Renal cortical epithelial cell (primary cell): Measurements from ENCODE around the gene GBF1. TPM values are rescaled to one million over a fixed set of nuclear protein-coding genes. Genes with fewer than 3 reads are reported as not detected.

Experiments used
- DNase-seq: peaks from one replicate; pipeline ENCODE4 v3.0.0-alpha.2; 2011; ENCODE audit warnings: low read depth
- total RNA-seq: library from RNA; depleted of rRNA; stranded (reverse); fragments of >200 nt; gene quantifications from 2 replicates; pipeline ENCODE4 v1.2.3, GENCODE V29; 2014

Gene GBF1
- total RNA-seq, 1 donor from 2014 or later: 90.0 TPM

DNA sequence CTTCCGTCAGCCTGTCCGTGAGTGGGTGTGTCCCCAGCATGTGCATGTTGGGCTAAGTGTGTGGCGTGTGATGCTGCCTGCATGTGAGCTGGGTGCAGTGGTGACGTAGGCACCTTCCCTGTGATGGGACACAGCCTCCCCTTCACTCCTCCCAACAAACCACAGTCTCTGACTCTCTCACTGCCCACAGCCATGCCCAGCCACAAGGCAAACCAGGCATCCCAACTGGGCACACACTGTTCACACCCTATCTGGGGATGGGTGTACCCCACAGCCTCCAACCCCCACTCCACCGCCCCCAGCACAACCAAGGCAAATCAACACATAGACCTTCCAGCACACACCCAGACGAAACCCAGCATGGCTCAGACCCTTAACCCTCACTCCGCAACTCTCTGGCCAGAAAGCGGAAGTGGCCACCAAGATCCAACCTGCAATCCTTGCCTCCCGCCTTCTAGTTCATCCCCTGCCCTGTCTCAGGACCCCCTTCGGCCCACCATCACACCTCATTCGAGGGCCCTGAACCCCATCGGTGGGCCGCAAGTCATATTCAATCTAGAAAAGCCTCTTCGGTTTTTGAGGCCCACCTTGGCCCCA is 162.9 kb downstream of the GBF1 start:
- DNase-seq: no peak

DNA sequence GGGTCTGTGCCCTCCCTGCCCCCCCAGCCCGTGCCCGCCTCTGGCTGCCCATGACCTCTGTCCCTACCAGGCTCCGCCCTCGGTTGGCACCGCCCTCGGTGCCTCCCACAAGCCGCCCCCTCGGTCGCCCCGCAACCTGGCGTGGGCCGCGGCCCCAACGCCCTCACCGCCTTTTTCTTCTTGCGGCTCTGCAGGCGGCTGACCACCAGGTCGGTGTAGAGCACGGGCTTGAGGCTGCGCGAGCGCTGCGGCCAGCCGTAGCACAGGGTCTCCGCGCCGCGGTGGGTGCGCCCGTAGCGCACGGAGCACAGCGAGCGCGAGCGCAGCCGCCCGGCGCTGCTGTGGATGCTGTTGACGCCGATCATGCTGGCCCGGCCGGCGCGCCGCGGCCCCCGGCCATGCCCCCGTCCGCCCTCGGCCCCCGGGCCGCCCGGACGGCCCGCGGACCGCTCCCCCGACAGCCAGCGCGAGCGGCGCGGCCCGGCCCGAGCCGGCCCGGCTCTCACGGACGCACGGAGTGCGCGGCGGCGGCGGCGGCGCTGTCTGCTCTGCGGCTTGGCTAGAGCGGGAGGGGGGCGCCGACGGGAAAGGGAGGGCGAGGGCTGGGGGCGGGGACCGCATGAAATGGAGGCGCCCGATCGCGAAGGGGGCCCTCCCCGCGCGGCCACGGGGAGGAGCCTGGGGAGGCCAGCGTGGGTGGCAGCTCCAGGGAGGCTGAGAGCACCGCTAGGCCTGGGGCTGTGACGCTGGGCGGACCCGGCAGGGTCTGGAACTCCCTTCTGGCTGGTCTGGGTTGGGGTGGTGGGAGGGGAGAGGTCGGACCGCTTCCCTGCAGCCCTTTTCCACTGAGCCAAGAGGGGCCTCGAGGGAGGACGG is 163.6 kb downstream of the GBF1 start:
- no peak for DNase-seq

DNA sequence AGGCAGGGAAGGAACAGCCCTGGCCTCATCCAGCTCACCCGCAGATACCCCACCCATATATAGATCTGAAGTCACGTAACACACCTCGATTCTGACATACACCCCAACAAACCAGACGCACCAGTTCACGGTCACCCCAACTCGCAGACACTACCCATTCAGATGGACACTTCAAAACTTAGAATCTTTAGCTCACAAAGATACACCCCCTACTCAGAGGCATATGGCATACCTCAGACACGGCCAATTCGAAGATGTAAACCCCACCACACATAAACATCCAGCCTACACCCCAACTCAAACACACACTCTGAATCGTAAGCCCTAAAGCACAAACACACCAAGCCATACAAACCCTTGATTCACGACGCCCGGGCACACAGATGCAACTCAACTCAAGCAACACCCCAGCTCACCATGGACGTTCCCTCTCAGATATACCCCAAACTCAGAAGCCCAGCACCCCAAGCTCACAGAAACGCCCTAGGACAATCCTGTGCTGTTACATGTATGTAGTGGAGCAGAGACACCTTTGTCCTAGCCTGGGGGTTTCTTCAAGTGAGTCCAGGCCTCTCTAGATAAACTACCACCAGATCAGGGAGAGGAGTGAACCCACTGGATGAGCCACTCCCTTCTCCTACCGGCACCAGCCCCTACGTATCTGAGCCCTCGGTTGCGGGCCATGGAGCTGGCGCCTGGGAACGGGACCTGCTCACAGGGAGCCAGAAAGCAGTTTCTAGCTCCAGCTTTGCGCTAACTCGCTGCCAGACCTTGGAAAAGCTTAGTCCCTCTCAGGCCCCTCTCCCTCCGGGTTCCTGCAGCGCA is 164.5 kb downstream of the GBF1 start:
- DNase-seq: no peak

DNA sequence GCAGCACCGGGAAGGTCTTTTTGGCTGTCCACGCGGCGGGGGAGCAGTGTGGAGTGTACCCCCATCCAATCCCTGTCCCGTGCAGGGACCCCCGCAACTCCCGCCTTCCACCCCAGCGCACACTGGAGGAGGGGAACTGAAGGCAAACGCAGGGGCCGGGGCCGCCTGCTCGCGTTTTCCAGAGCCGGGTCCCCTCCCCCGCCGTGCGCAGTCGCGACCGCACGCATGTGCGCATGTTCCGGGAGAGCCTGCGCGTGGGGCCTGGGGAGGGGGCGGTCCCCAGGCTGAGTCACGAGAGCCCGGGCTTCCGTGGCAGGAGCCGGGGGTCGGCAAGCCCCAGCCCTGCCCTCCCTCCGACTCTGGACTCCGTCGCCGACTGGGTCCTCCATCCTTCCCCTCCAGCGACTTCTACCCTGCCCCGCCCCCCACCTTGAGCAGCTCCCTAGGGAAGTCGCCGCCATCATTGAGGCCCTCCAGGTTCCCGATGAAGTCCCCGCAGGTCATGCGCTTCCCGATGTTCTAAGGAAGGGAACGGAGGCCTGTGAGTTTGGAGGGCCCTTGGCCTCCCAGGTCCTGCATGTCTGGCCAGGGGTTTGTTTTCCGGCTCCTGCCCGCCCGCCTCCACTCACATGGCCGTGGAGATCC is 165.2 kb downstream of the GBF1 start:
- no peak for DNase-seq

DNA sequence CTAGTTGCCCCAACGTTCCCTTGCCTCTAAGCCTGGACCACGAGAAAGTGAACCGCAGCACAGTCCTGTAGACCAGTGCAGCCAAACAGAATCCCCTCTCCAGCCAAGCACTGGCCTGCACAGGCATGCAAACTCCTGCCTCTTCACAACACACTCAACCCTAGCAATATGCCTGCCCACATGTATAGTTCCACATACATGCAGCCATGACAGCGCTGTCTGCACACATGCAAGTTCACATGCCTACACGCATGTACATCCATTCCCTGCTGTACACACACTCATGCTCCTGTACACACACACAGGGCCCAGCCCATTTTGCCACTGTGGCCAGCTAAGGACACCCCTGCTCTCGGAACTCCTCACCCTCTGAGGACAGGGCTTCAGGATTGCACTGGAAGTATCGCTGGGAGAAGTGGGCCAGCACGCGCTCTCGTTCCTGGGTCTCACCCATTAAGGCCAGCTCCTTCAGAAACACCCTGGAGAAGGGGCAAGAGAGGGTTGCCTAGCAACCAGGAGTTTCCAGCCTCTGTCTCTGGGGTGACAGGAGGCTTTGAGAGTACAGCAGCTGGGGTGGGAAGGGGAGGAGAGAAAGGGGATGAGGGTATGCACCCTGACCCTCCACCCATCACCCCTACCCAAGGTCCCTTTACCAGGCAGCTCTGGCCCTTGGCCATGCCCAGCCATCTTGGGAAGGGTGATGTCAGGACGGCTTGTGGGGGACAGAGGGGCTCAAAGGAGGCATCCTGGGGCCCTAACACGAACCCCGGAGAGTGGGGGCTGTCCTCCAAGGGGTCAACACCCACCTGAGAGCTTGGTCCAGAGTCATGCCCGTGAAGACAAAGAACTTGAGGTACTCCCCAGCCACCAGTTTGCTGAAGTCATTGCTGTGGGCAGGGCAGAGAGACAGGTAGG is 166.3 kb downstream of the GBF1 start:
- no peak for DNase-seq

DNA sequence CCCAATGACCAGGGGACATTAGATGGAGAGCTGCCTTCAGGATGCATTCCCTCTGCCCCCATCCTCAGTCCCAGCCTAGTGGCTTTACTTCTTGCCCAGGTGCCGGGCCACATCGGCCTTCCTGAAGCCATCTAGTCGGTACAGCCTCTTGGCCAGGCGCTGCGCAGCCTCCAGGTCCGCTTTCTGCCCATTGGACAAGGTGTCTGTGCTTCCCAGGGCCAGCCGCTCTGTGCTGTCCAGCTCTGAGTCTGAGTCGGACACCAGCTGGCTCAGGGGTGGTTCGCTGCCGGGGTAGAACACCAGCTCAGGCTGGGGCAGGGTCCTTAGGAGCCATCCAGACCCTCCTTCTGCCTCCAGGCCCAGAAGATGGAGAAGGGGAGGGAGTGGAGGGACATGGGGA is 167.0 kb downstream of the GBF1 start:
- DNase-seq: no peak

DNA sequence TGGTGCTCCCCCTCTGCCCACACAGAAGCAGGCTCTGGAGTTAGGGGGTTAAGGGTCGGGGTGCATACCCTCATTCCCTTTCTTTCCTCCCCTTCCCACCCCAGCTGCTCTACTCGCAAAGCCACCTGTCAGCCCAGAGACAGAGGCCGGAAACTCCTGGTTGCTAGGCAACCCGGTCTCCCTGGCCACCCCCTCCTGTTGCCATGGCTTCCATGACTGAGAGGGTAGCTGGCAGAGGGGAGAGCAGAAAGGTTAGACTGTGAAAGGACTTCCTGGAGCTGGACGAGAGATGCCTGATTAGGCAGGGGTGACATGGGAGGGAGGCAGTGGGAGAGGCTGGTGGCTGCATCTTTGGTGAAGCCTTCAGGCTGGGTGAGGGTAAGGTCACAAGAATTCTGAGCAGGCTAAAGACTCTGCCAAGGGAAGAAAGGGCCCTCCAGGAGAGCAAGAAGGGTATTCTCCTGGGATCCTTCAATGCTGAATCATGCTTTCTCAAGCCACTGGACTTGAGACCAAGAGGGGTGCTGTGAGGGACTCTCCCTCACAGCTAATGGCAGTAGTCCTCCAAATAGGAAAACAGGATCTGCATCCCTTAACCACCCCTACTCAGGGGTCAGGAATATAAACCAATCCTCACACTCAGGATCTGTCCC is 167.8 kb downstream of the GBF1 start:
- no peak for DNase-seq

DNA sequence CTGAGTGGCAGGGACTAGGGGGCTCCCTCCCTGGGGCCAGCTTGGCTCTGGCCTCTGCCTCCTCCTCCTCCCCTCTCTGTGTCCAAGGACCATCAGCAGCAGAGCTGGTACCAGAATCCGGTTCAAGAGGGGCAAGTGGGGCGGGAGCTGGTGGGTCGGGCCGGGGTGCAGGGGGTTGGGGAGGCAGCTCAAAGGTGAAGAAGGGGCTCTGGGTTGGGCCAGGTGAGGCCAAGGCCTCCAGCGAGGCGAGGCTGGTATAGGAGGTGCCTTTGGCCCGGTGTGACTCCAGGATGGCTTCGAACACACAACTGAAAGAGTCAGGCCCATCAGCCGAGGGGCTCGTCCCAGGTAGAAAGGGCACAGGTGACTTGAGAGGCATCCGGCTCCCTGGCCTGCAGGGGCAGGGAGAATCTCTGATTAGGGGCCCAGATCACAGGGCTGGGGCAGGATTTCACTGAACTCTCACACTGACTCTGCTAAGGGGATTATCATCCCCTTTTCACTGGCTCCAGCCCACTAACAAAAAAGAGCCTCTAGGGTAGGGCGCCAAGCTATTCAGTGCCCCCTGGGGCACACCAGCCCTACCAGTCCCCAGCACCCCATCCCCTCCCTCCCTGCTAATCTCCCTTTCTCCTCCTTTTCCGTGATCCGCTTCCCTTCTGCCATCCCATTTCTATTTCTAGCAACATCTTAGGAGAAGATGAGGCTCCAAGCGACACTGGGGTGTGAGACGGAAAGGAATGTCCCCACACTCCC is 168.7 kb downstream of the GBF1 start:
- no peak for DNase-seq

DNA sequence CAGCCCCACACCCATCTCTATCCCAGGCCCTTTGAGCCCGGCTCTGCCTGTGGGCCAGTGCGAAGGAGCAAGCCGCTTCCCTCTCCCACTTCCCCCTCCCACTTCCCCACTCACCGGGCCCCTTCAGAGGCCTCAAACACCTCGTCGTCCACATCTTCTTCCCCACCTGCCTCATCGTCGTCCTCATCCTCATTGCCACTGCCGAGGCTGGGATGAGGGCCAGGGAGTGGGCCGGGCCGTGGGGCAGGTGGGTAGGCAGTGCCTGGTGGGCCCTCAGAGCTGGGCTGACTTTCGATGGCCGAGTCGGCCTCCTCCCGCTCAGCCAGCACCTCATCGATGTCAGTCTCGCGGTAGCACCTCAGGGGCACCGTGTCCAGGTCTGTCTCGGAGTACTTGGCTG is 169.4 kb downstream of the GBF1 start:
- DNase-seq: no peak

DNA sequence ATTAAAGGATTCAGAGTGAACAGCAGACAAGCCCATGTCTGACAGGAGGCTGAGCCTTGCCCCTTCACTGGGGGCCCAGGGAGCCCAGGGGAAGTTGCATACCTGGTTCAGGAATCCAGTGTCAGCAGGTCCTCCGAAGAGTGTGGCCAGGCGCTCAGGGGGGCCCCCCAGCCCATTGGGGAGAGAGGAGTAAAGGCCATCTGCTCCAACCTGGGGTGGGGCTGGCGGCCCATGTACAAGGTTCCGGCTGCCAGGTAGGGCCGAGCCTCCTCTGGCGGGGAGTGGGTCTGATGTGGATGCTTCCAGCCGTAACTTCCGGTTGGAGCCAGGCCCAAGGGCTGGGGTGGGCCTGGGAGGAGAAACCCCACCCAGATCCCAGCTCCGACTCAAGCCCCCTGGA is 171.0 kb downstream of the GBF1 start:
- no peak for DNase-seq

DNA sequence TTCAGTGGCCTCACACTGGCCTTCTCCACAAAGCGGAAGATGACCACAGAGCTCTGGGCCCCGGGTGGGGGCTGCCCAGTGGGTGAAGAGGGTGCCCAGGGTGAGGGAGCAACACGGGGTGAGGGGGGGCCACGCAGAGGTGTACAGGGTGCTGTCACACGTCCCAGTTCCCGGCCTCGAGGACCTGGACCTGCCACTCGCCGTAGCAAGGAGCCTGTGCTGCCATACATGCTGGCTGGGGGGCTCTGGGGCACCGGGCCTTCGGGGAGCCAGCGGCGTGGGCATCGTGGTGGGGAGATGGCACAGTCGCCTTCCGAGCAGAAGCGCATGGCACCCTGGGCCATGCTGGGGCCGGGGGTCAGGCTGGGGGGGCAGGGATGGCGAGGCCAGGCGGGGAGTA is 171.4 kb downstream of the GBF1 start:
- DNase-seq: no peak

DNA sequence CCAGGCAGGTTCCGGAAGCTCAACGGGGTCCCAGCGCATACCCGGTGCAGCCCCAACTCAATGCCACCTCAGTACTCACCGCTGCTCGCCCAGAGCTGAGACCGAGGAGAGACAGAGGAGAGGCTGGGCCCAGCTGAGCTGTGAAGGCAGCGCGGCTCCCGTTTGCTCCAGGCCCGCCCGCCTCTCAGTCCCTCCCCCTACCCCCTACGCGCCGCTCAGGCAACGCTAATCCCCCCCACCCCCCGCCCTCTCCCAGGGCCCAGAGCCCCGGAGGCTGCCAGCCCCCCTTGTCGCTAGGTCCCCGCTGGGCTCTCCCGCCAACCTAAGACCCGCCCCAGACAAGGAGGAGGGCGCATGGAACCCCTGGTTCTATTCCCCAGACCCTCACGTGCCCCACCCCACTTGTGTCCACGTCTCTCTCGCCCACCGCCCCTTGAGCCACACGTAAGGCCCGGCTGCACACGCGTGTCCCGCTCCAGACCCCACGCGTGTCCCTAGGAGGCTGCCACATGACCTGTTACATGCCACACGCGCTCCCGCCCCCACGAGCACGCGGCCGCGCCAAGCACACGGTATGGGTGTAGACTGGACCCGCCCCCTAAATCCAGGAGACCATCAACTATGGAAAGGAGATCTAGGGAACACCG is 173.4 kb downstream of the GBF1 start, which contains the start of gene PSD:
Gene PSD (minus strand): TSS at position 164 of the 647 bp plus-strand sequence. CDS start 1,747 bp downstream, outside the sequence.
- no peak for DNase-seq

DNA sequence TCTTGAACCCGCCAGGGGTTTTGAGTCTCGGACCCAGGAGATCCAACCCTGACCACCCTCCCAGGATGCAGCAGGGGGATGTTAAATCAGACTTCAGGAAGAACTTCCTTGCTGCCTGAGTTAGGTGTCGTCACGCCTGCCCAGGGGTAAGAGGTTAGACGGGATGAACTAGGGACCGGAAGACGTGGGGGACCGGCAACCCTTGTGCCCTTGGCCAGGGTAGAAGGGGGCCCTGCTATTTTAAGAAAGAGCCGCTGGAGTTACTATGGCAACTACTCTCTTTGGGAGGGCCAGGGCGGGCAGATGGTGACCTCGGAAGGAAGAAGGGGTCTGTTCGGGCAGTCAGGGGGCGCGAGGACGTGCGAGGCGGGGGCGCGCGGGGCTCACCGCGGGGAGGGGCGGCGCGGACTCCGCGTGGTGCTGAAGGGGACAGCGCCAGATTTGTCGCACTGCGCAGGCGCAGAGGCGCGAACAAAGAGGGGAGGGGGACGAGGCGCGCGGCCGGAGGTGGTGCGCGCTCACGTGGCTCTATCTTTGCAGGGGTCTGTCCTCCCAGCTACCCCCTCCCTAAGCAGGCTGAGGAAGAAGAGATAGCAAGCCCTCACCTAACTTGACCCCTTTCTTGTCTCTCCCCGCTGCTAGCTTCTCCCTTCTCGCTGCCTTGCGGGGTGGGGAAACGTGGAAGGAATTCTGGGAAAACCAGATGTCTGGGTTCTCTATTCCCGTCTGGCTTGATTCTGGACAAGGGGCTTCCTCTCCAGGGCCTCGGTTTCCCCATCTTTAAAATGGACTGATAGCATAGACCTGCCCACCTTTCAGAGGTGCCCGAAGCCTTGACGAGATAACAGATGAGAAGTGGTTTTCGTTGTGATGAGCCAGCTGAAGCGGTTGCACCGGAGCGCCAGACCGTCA is 174.2 kb downstream of the GBF1 start:
- no peak for DNase-seq

DNA sequence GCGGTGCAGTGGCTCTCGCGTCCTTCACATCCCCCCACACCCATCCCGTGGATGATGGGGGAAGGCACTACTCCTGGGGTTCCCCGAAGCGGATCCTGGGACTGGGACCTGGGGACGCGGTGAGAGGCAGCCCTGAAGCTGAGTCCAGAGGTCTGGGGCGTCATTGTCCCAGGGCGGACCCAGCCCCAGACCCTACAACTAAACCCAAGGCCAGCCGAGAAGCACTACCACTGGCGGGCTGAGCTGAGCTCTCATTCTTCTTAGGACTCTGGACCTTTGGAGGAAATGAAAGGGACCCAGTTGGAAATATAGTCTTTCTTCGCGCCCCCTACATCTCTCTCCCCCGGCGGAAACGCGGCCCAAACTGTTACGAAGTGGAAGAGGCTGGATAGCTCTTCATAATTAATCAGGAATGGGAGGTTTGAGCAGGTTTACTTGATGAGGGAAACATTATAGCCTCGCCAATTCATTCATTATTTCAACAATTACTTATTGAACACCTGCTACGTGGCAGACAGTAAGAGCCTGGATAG is 174.9 kb downstream of the GBF1 start:
- DNase-seq: no peak

DNA sequence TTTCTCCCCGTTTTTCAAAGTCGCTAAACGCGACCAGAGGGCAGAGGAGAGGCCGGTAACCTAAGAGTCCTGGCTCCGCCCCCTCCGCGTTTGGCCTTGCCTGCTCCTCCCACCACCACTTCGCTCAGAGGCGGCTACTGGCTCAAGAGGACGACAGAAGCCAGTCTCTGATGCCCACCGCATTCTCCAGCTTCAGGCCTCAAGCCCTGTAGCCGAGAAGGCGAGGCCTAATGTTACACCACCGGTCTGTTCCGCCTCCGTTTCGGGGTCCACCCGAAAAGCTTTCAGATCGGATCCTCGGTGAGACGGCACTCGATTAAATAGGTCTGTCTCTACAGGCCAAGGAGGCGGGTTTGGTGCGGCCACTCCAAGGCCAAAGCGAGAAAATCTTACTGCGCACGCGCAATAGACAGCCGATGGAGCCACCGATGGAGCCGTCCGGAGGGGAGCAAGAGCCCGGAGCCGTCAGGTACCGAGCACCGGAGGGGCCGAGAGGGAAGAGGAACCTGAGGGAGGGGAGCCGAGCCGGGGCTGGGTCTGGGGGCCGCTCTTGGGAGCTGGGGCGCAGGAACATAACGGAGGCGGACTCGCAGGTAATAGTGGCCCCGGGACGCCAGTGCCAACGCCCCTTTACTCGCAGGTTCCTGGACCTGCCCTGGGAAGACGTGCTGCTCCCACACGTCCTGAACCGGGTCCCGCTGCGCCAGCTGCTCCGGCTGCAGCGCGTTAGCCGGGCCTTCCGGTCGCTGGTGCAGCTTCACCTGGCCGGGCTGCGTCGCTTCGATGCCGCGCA is 175.6 kb downstream of the GBF1 start, which contains the start of gene FBXL15:
Gene FBXL15 (plus strand): TSS at position 123 of the 793 bp plus-strand sequence. CDS start 294 bp downstream, at position 417.
- DNase-seq: peak; percentile 87

DNA sequence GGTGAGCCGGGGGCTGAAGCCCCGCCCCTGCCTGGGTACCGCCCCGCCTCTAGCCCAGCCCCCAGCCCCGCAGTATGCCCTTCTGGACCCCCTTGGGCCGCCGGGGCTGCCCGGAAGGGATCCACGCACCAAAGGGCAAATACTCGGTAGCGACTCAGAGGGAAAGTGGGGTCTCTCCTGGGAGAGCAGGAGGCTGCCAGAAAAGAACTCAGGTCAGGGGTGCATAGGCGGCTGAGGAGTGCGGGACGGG is 176.1 kb downstream of the GBF1 start:
- DNase-seq: no peak
